ENCODE data around the gene PIK3R3. TPM values are rescaled to one million over a fixed set of nuclear protein-coding genes. Genes with fewer than 3 reads are reported as not detected.

Gene PIK3R3
- total RNA-seq, 5 donors from 2014 or later (not counting 1 experiment from before 2014, with no cell fraction given) = 0.65 to 2.3 (median 1.1) TPM

DNA sequence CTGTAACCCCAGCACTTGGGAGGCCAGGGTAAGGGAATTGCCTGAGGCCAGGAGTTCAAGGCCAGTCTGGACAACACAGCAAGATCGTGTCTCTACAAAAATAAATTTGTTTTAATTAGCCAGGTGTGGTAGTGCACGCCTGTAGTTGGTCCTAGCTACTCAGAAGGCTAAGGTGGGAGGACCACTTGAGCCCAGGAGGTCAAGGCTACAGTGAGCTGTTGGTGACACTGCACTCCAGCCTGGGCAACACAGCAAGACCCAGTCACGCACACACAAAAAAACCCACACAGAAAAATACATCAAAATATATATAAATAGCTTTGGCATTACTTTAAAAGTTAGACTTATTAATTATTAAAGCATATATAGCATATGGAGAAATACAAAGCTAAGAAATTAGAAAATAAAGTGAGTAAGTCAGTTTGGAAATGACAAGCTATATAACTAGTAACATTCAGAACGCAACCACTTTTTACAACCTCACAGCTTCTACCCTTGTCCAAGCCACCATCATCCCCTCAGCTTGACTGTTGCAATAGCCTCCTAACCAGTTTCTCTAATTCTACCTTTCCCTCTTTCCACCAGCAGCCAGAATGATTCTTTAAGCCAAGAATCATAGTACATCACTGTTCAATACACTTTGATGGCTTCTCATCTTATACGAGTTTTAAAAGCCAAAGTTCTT is 14.5 kb downstream of the PIK3R3 start:
- ChIA-PET POLR2A (interaction anchor here in 1 of 2 donors (0.7 kb wide), 1 partner anchor 671 kb away, joined by 3 read pairs; no protein-coding TSS in a partner anchor), CTCF (interaction anchor here in 1 of 2 donors (0.6 kb wide), 2 partner anchors 26 to 1313 kb away, joined by 4 to 11 read pairs; no protein-coding TSS in a partner anchor)
- Mint-ChIP-seq H3K4me1 (peaks cover 0 to 5% (median 2%) of the 10 kb centered on the region in 3 donors), H3K27me3 (peaks cover 2 to 4% of the 10 kb centered on the region in 2 donors), H3K4me3 (no peak overlapping the region), H3K27ac (no peak overlapping the region), H3K9me3 (no peaks in the 10 kb centered on the region), H3K36me3 (no peaks in the 10 kb centered on the region)
- 90% methylated on average over 2 of the region's 5 CpGs for WGBS (ENCODE audit: insufficient coverage)
- Histone ChIP-seq H3K4me3 (ENCODE audit: control insufficient read depth in 1 of 2, extremely low read depth in 1 of 2, low read length in 1 of 2) (no peak overlapping the region), H3K27me3 (replicated peaks in 1 of 2; ENCODE audit: control insufficient read depth in 2 of 2, extremely low read depth in 1 of 2, insufficient read depth in 2 of 2, low read length in 1 of 2) (no peaks in the 10 kb centered on the region), H3K27ac (ENCODE audit: low read length) (no peak overlapping the region), H3K9me3 (no peaks in the 10 kb centered on the region), H3K36me3 (ENCODE audit: control insufficient read depth in 2 of 2, extremely low read depth in 1 of 2, insufficient read depth in 1 of 2, low read length in 1 of 2) (no peaks in the 10 kb centered on the region), H3K4me1 (ENCODE audit: control insufficient read depth in 1 of 2, extremely low read depth in 1 of 2, insufficient read depth in 2 of 2, low read length in 2 of 2) (no peaks in the 10 kb centered on the region)
- ATAC-seq (replicated peaks in 1 of 4) (no peak), DNase-seq (no peak)

- H3K27ac ChIP-seq (ENCODE audit: low read length) = no peak overlapping the region
- H3K27me3 ChIP-seq (replicated peaks in 1 of 2; ENCODE audit: control insufficient read depth in 2 of 2, extremely low read depth in 1 of 2, insufficient read depth in 2 of 2, low read length in 1 of 2) = no peaks in the 10 kb centered on the region
- no peaks in the 10 kb centered on the region for H3K36me3 ChIP-seq (ENCODE audit: control insufficient read depth in 2 of 2, extremely low read depth in 1 of 2, insufficient read depth in 1 of 2, low read length in 1 of 2)
- no peaks in the 10 kb centered on the region for H3K4me1 ChIP-seq (ENCODE audit: control insufficient read depth in 1 of 2, extremely low read depth in 1 of 2, insufficient read depth in 2 of 2, low read length in 2 of 2)
- Mint-ChIP-seq H3K36me3 (no peaks in the 10 kb centered on the region), H3K27me3 (no peaks in the 10 kb centered on the region), H3K4me3 (no peak overlapping the region), H3K4me1 (peaks cover 0 to 5% (median 2%) of the 10 kb centered on the region in 3 donors), H3K27ac (no peak overlapping the region), H3K9me3 (no peaks in the 10 kb centered on the region)
- H3K4me3 ChIP-seq (ENCODE audit: control insufficient read depth in 1 of 2, extremely low read depth in 1 of 2, low read length in 1 of 2) = no peak overlapping the region
- ChIA-PET POLR2A (no interaction called here), CTCF (no interaction called here)
- WGBS (ENCODE audit: insufficient coverage) = 100% methylated on average over 1 of the region's 2 CpGs
- ATAC-seq (replicated peaks in 1 of 4) (no peak), DNase-seq (no peak)
- H3K9me3 ChIP-seq = no peaks in the 10 kb centered on the region
These were observed 17.4 kb downstream of the PIK3R3 start for GRCh38 chr1:46114925-46115603.

- CTCF ChIA-PET = interaction anchor here in 1 of 2 donors (0.7 kb wide), 1 partner anchor 252 kb away, joined by 6 read pairs; no protein-coding TSS in a partner anchor
- no peak for DNase-seq
- WGBS (ENCODE audit: insufficient coverage) = no CpG with 5 or more reads among the region's 5 CpGs
These were observed 18.5 kb downstream of the PIK3R3 start for GRCh38 chr1:46113948-46114347.

GRCh38 chr1:46112108-46112507 is 20.3 kb downstream of the PIK3R3 start:
- H3K4me3 ChIP-seq (ENCODE audit: control insufficient read depth in 1 of 2, extremely low read depth in 1 of 2, low read length in 1 of 2) = no peak overlapping the region
- Mint-ChIP-seq H3K4me1 (peaks cover 0 to 5% (median 2%) of the 10 kb centered on the region in 3 donors), H3K9me3 (no peaks in the 10 kb centered on the region), H3K27ac (no peak overlapping the region), H3K36me3 (no peaks in the 10 kb centered on the region), H3K27me3 (peaks cover 0 to 2% of the 10 kb centered on the region in 2 donors), H3K4me3 (no peak overlapping the region)
- CTCF ChIA-PET = no interaction called here
- no peak for ATAC-seq (replicated peaks in 1 of 4)
- no peaks in the 10 kb centered on the region for H3K27me3 ChIP-seq (replicated peaks in 1 of 2; ENCODE audit: control insufficient read depth in 2 of 2, extremely low read depth in 1 of 2, insufficient read depth in 2 of 2, low read length in 1 of 2)
- H3K36me3 ChIP-seq (ENCODE audit: control insufficient read depth in 2 of 2, extremely low read depth in 1 of 2, insufficient read depth in 1 of 2, low read length in 1 of 2) = no peaks in the 10 kb centered on the region
- POLR2A ChIA-PET = no interaction called here
- no CpG with 5 or more reads among the region's 1 CpG for WGBS (ENCODE audit: insufficient coverage)
- no peaks in the 10 kb centered on the region for H3K9me3 ChIP-seq
- no peaks in the 10 kb centered on the region for H3K4me1 ChIP-seq (ENCODE audit: control insufficient read depth in 1 of 2, extremely low read depth in 1 of 2, insufficient read depth in 2 of 2, low read length in 2 of 2)
- no peak overlapping the region for H3K27ac ChIP-seq (ENCODE audit: low read length)
- no peak for DNase-seq

More at GRCh38 chr1:46113948-46114347, 18.5 kb downstream of the PIK3R3 start:
- no peaks in the 10 kb centered on the region for H3K4me1 ChIP-seq (ENCODE audit: control insufficient read depth in 1 of 2, extremely low read depth in 1 of 2, insufficient read depth in 2 of 2, low read length in 2 of 2)
- Mint-ChIP-seq H3K4me3 (no peak overlapping the region), H3K27ac (no peak overlapping the region), H3K36me3 (no peaks in the 10 kb centered on the region), H3K9me3 (no peaks in the 10 kb centered on the region), H3K27me3 (peaks cover 0 to 2% of the 10 kb centered on the region in 2 donors), H3K4me1 (peaks cover 0 to 5% (median 2%) of the 10 kb centered on the region in 3 donors)
- POLR2A ChIA-PET = no interaction called here
- no peaks in the 10 kb centered on the region for H3K27me3 ChIP-seq (replicated peaks in 1 of 2; ENCODE audit: control insufficient read depth in 2 of 2, extremely low read depth in 1 of 2, insufficient read depth in 2 of 2, low read length in 1 of 2)
- H3K9me3 ChIP-seq = no peaks in the 10 kb centered on the region
- no peak overlapping the region for H3K27ac ChIP-seq (ENCODE audit: low read length)
- no peaks in the 10 kb centered on the region for H3K36me3 ChIP-seq (ENCODE audit: control insufficient read depth in 2 of 2, extremely low read depth in 1 of 2, insufficient read depth in 1 of 2, low read length in 1 of 2)
- no peak for ATAC-seq (replicated peaks in 1 of 4)
- no peak overlapping the region for H3K4me3 ChIP-seq (ENCODE audit: control insufficient read depth in 1 of 2, extremely low read depth in 1 of 2, low read length in 1 of 2)

- H3K27ac Mint-ChIP-seq = no peak overlapping the region
- POLR2A ChIA-PET = no interaction called here
- peaks cover 0 to 2% of the 10 kb centered on the region in 2 donors for H3K27me3 Mint-ChIP-seq
- no peak overlapping the region for H3K4me3 Mint-ChIP-seq
- Histone ChIP-seq H3K4me1 (ENCODE audit: control insufficient read depth in 1 of 2, extremely low read depth in 1 of 2, insufficient read depth in 2 of 2, low read length in 2 of 2) (no peaks in the 10 kb centered on the region), H3K4me3 (ENCODE audit: control insufficient read depth in 1 of 2, extremely low read depth in 1 of 2, low read length in 1 of 2) (no peak overlapping the region), H3K9me3 (no peaks in the 10 kb centered on the region), H3K27ac (ENCODE audit: low read length) (no peak overlapping the region), H3K27me3 (replicated peaks in 1 of 2; ENCODE audit: control insufficient read depth in 2 of 2, extremely low read depth in 1 of 2, insufficient read depth in 2 of 2, low read length in 1 of 2) (no peaks in the 10 kb centered on the region), H3K36me3 (ENCODE audit: control insufficient read depth in 2 of 2, extremely low read depth in 1 of 2, insufficient read depth in 1 of 2, low read length in 1 of 2) (no peaks in the 10 kb centered on the region)
- no CpG with 5 or more reads among the region's 1 CpG for WGBS (ENCODE audit: insufficient coverage)
- DNase-seq = no peak
- CTCF ChIA-PET = no interaction called here
- no peaks in the 10 kb centered on the region for H3K36me3 Mint-ChIP-seq
- no peaks in the 10 kb centered on the region for H3K9me3 Mint-ChIP-seq
- no peak for ATAC-seq (replicated peaks in 1 of 4)
- H3K4me1 Mint-ChIP-seq = peaks cover 0 to 5% (median 2%) of the 10 kb centered on the region in 3 donors
These were observed 21.9 kb downstream of the PIK3R3 start for GRCh38 chr1:46110521-46110920.

- no peak overlapping the region for H3K4me3 ChIP-seq (ENCODE audit: control insufficient read depth in 1 of 2, extremely low read depth in 1 of 2, low read length in 1 of 2)
- ATAC-seq (replicated peaks in 1 of 4) = no peak
- Mint-ChIP-seq H3K36me3 (peaks cover 5% of the 10 kb centered on the region), H3K9me3 (peaks cover 0 to 10% (median 0%) of the 10 kb centered on the region in 3 donors), H3K27ac (no peak overlapping the region), H3K4me1 (peaks cover 0 to 2% (median 0%) of the 10 kb centered on the region in 3 donors), H3K27me3 (peaks cover 0 to 2% of the 10 kb centered on the region in 2 donors), H3K4me3 (no peak overlapping the region)
- H3K36me3 ChIP-seq (ENCODE audit: control insufficient read depth in 2 of 2, extremely low read depth in 1 of 2, insufficient read depth in 1 of 2, low read length in 1 of 2) = no peaks in the 10 kb centered on the region
- no peaks in the 10 kb centered on the region for H3K27me3 ChIP-seq (replicated peaks in 1 of 2; ENCODE audit: control insufficient read depth in 2 of 2, extremely low read depth in 1 of 2, insufficient read depth in 2 of 2, low read length in 1 of 2)
- CTCF ChIA-PET = no interaction called here
- DNase-seq = no peak
- H3K9me3 ChIP-seq = no peaks in the 10 kb centered on the region
- 94% methylated on average over 3 of the region's 6 CpGs for WGBS (ENCODE audit: insufficient coverage)
- POLR2A ChIA-PET = no interaction called here
- no peaks in the 10 kb centered on the region for H3K4me1 ChIP-seq (ENCODE audit: control insufficient read depth in 1 of 2, extremely low read depth in 1 of 2, insufficient read depth in 2 of 2, low read length in 2 of 2)
- H3K27ac ChIP-seq (ENCODE audit: low read length) = no peak overlapping the region
These were observed 29.5 kb downstream of the PIK3R3 start for GRCh38 chr1:46102769-46103476.

All from T-cell (primary cell).